NK-92 treated with Interleukin-12 subunit alpha and Interleukin-12 subunit beta, amount 100 ng/mL, for 24 hours (cell line): ENCODE measurements around the gene PGLYRP3.

Experiments used
- DNase-seq: peaks from one replicate; lab custom pipeline; 2025; lab: John Stamatoyannopoulos, UW

PGLYRP3 gene, protein sequence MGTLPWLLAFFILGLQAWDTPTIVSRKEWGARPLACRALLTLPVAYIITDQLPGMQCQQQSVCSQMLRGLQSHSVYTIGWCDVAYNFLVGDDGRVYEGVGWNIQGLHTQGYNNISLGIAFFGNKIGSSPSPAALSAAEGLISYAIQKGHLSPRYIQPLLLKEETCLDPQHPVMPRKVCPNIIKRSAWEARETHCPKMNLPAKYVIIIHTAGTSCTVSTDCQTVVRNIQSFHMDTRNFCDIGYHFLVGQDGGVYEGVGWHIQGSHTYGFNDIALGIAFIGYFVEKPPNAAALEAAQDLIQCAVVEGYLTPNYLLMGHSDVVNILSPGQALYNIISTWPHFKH

DNA sequence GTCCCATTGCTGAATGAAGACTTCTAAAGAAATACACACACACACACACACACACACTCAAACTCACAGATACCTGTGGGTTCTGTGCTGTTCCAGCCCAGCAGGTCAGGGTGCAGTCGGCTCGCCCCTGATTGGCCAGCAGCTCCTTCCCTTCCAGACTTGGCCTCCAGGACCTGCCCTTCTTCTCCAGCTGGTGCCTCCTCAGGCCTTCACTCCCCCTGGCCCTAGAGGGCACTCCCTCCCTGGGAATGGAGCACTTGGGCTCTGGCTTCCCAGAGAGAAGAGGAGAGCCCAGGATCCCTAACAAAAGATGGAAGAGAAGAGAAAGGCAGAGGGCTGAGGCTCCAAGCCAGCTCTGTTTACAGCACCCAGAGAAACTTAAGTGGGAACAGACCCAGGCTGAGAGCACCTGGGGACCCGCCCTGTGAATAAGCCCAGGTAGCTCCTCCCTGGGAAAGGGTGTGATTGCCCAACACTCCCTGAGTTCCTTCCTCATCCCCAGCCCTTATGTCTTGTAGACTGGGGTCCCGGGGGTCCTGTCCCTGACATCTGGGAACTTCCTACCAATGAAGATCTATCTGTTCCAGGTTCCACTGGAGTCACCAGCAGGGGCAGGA, at the start of gene PGLYRP3:
PGLYRP3 (minus strand) TSS at position 383 of the 617 bp plus-strand sequence. CDS start 2,287 bp downstream, outside the sequence.
- DNase-seq, result no peak

GRCh38 chr1:153362187-153362775, 49.5 kb upstream of the PGLYRP3 start:
- DNase-seq, result no peak

DNA sequence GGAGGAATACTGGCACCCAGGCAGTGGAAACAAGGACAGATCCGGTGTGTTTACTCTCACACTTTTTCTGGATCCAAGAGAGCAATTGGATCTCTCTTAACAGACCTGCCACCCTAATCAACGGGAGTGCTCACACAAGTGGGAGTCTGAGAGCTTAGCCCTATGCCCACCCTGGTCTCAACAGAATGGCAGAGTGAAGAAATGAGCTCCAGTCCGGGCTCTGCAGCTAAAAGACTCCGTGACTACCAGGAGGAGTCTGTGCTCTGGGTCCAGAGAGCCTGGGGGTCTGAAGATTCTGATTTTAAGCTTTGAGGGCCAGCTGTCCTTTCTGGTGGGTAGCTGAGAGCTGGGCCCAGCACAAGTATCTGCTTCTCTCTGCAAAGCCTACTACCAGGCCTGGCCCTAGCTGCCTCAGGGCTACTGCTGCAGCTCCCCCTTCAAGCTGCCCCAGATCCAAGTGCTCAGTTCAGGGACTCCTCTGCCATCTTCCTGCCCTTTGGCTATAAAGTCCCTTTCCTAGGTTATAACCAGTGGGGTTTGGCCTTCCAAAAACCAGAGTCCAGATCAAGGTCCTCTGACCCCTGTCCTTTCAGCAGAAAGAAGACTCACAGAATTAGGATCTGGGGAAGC, 48.8 kb upstream of the PGLYRP3 start:
- no peak for DNase-seq

DNA sequence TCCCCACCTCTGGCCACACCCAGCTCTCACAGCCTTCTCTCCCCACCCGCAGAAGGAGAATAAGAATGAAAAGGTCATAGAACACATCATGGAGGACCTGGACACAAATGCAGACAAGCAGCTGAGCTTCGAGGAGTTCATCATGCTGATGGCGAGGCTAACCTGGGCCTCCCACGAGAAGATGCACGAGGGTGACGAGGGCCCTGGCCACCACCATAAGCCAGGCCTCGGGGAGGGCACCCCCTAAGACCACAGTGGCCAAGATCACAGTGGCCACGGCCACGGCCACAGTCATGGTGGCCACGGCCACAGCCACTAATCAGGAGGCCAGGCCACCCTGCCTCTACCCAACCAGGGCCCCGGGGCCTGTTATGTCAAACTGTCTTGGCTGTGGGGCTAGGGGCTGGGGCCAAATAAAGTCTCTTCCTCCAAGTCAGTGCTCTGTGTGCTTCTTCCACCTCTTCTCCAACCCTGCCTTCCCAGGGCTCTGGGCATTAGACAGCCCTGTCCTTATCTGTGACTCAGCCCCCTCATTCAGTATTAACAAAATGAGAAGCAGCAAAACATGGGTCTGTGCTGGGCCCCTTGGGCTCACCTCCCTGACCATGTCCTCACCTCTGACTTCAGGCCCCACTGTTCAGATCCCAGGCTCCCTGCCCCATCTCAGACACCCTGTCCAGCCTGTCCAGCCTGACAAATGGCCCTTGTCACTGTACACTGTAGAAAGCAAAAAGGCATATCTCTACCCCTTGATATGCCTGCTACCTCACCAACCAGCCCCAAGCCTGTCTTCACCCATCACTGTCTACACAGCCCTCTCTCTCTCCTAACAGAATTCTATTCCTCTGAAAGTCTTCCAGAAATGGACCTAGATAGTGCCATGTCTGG, 48.1 kb upstream of the PGLYRP3 start:
- DNase-seq, result no peak

GRCh38 chr1:153360190-153360589, 47.4 kb upstream of the PGLYRP3 start:
- no peak for DNase-seq

- DNase-seq, result peak; percentile 69
These were observed 46.5 kb upstream of the PGLYRP3 start for GRCh38 chr1:153359241-153359640.

DNA sequence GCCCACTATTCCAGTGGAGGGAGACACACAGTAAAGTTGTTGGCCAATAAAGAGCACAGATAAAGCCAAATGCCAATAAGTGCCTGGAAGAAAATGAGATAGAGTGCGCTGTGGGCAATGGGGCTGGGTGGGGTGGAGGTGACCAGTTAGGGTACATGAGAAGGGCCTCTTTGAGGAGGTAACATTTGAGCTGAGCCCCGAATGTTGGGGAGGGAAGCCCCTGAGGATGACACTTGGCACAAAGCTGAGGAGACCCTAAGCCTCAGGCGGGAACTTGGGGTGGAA, 45.9 kb upstream of the PGLYRP3 start:
- no peak for DNase-seq

GRCh38 chr1:153357853-153358690, 45.3 kb upstream of the PGLYRP3 start, which contains the start of gene S100A9:
TSS of gene S100A9 (plus strand) at chr1:153357854. CDS start at chr1:153358284, 430 bp downstream.
- no peak for DNase-seq

DNA sequence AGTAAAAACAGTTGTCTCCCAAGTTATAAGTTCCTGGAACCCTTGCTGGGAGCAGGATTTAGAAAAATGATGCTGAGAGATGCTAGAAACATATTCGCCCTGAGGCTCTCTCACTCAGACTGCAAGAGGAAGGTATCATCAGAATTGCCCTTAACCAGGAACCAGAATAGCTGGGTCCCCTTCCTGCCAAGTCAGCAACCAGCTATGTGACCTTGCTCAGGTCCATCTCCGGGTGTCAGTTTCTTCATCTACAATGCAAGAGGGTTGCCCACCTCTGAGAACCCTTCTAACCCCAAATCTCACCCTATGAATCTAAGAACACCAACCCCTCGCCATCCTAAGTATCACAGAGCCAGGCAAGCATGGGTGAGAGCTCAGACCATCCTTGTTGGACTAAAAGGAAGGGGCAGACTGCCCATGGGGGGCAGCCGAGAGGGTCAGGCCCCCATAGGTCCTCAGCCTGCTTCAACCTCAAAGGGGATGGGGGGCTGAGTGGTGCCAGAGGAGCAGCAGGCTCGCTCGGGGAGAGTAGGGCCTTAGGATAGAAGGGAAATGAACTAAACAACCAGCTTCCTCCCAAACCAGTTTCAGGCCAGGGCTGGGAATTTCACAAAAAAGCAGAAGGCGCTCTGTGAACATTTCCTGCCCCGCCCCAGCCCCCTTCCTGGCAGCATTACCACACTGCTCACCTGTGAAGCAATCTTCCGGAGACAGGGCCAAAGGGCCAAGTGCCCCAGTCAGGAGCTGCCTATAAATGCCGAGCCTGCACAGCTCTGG, 44.5 kb upstream of the PGLYRP3 start:
- peak; percentile 86 for DNase-seq

DNA sequence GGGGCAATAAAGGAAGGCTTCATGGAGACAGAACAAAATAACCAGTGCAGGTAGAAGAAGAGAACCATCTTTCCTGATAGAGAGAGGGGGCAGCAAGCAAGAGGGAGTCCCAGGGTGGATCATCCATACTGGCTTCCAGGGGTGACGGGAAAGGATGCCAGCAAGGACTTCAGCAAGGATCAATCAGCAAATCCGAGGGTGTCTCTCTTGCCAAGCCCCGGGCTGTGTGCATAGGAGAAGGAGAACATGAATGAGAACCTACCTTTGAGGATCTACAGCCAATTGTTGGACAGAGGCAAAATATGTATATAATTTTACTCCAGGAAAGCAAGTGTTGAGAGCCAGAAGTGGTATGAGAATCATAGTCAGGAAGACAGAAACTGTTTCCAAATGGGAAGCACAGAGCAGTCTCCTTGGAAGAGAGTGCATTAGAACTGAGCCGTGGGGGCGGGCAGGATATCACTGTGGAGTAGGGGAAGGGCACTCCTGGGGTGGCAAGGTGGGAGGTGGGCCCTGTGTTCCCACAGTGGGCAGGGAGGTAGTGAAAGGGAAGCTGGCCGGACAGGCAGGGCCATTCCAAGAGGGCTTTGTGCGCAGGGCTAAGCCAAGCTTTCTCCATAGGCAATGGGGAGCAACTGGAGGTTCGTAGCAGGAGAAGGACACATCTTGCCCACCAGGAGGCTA, 43.8 kb upstream of the PGLYRP3 start:
- DNase-seq, result no peak

GRCh38 chr1:153355445-153356071, 42.8 kb upstream of the PGLYRP3 start:
- peak; percentile 81 for DNase-seq

DNA sequence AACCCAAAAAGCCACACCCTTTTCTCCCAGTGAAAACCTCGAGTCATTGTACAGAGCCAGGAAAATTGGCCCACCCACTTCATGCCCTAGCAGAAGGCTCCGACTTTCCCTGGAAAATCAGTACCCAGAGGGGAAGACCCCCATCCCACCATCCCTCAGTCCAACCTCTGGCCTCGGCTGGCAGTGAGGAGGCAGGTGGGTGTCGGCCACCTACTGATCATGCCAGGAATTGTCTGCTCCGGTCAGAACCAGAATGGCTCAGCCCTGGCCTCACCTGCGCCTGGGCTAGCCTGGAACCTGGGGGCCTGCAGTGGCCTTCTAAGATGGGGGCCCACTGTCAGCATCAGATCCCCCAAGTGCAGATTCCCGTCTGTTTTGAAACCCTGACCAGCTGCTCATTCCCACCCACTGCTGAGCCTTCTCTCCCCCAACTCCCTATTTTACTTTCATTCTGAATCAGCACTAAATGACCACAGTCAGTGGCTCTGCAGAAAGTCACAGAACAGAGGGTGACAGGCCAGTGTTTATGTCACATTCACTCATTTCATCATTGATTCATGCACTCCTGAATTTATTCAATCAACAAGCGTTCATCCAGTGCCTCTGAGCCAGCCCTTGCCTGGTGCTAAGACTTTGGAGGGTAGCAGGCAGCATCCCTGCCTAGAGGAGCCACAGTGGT, 41.9 kb upstream of the PGLYRP3 start:
- no peak for DNase-seq

DNA sequence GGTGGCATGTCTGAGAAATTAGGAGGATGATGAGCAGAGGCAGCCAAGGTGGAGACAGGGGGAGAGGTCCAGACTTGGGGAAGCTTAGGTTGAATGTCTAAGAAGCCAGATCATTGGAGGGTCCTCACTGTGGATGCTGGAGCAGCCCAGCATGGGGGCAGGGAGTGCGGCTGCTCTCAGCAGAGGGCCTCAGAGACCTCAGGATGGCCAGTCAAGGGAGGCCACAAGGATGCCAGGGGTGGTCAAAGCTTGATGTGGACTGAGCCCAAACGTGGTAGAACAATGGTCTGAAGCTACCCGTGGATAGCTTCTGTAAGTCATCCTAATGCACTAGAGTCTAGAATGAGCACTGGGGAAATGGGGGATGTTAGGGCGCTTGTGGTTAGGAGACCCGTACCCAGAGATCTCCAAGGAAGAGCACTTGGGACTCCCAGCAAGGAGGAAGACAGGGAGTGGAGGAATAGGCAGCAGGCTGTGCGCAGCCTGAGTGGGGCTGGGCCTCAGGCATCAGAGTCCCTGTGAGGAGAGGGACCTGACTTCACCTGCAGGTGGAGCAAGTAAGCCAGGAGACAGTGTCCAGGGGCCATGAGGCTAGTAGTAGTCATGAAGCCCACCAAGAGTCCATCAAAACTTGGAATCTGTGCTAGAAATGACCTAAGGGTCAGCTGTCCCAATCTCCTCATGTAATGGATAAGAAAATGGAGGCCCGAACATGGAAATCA, 40.6 kb upstream of the PGLYRP3 start:
- no peak for DNase-seq

DNA sequence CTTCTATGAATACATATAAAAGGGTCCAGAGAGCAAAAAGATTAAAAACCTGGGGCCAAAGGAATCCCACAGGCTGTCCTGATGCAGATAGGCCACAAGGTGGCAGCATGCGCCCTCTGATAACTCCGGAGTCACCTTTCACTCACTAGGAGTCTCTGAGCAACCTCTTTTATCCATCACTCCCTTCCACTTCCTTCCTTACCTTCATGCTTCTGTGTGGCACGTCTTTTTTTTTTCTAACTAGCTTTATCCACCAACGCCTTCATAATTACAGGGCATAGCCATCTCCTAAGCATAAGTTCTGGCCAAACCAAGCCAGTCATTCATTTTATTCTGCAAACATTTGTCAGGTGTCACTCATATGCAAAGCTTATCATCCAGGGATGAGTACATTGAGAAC, 39.8 kb upstream of the PGLYRP3 start:
- peak; percentile 38 for DNase-seq

DNA sequence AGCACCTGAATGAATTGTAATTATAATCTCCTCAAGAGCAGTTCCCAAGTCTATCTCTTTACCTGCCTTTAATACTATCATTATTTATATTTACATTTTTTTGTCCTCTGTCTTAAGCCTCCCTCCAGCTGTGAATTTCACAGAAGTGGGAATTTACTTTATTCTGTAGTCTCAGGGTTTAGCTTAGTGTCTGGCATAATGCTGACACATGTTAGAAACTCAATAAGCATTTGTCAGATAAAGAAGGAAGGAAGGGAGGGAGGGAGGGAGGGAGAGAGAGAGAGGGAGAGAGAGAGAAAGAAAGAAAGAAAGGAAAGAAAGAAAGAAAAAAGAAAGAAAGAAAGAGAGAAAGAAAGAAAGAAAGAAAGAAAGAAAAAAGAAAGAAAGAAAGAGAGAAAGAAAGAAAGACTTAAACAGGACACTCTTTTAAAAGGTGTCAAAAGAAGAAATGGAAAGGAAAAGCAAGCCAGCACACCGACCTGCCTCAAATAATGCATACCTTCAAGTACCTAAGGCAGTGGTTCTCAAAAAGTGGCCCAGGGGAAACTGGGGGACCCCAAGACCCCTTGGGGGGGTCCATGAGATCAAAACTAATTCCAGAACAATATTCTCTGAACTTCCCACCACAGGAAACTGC, 37.7 kb upstream of the PGLYRP3 start:
- no peak for DNase-seq

DNA sequence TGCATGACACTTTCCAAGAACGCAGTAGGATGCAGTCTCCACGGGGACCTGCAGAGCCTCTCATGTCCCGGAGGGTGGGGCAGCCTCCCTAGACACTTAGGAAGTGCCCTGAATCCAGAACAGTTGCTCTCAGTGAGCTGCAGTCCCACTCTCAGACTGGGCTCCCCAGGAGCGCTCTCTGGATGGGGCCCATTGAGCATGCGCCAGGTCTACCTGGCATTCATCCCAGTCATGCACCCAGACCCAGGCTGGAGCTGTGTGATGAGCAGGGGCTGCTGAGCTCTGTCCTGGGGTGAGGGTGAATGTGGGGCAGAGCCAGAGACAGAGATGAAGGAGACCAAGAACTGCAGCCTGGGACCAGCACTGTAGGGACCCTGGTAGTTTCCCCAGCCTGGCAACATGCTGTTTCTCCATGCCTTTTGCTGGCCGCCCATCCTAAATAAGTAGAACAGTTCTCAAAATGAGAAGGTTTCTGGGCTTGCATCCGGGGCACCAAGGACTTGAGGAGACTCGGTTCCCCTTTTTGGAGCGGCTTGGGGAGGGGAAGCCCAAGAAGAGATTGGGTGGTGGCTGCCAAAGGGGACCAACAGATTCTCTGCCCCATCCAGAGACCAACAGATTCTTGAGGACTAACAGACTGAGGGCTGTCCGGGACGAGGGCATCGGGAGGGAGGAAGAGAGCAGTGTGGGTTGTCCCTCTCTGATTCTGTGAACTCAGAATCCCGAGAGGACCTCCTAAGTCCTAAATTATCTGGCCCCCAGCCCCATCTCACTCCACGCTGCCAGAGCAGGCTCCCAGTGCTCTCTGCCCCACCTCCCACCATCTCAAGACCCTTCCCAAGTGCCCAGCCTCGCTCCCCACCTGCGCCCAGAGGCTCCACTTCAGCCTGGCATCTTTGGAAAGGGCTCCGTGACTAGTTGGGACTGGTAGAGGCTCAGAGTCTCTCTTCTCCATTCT, 36.9 kb upstream of the PGLYRP3 start:
- DNase-seq, result no peak
